Measurements from ENCODE around the gene ZNF771.

The ZNF771 gene

GRCh38 chr16:30407102-30407803, at the start of gene ZNF771:
TSS of gene ZNF771 (plus strand) at chr16:30407606. CDS start at chr16:30408054, 448 bp downstream.
- peak; percentile 75 to 90 for DNase-seq

GRCh38 chr16:30357715-30358576, 49.5 kb upstream of the ZNF771 start:
- DNase-seq, result no peak

GRCh38 chr16:30358577-30358936, 48.8 kb upstream of the ZNF771 start:
- no peak for DNase-seq

- DNase-seq, result no peak
Measured at GRCh38 chr16:30358990-30359870, 48.2 kb upstream of the ZNF771 start.

- no peak for DNase-seq
Measured at GRCh38 chr16:30359871-30360170, 47.6 kb upstream of the ZNF771 start.

- DNase-seq, result no peak
Measured at GRCh38 chr16:30361180-30361579, 46.2 kb upstream of the ZNF771 start.

- no peak for DNase-seq
Measured at GRCh38 chr16:30365200-30365599, 42.2 kb upstream of the ZNF771 start.

GRCh38 chr16:30366511-30366910, 40.9 kb upstream of the ZNF771 start:
- no peak for DNase-seq

GRCh38 chr16:30367349-30368009, 39.9 kb upstream of the ZNF771 start:
- DNase-seq, result no peak

- peak; percentile 74 to 79 for DNase-seq
Measured at GRCh38 chr16:30368122-30368791, 39.1 kb upstream of the ZNF771 start.

GRCh38 chr16:30368792-30369090, 38.7 kb upstream of the ZNF771 start:
- peak in 1 of 2 donors; percentile 8 for DNase-seq

GRCh38 chr16:30369091-30369937, 38.1 kb upstream of the ZNF771 start:
- no peak for DNase-seq

GRCh38 chr16:30369938-30370455, 37.4 kb upstream of the ZNF771 start:
- peak in 1 of 2 donors; percentile 11 for DNase-seq

- DNase-seq, result peak; percentile 100
Measured at GRCh38 chr16:30370456-30371247, 36.8 kb upstream of the ZNF771 start, which contains the start of gene TBC1D10B. TSS of gene TBC1D10B (minus strand) at chr16:30370494. CDS start at chr16:30370183, 311 bp downstream.

GRCh38 chr16:30371248-30371816, 36.1 kb upstream of the ZNF771 start:
- DNase-seq, result no peak

GRCh38 chr16:30372038-30372712, 35.2 kb upstream of the ZNF771 start:
- no peak for DNase-seq

- DNase-seq, result no peak
Measured at GRCh38 chr16:30372725-30373124, 34.7 kb upstream of the ZNF771 start.

- DNase-seq, result no peak
Measured at GRCh38 chr16:30374538-30374937, 32.9 kb upstream of the ZNF771 start, which contains the start of gene MYL11. TSS of gene MYL11 (plus strand) at chr16:30374802. CDS start at chr16:30374858, 56 bp downstream.

- no peak for DNase-seq
Measured at GRCh38 chr16:30375864-30376263, 31.5 kb upstream of the ZNF771 start.

Data from inflammatory macrophage treated with lipopolysaccharide for 1 hour (primary cell).